CD14-positive monocyte (primary cell): ENCODE results near the gene FN1. TPM values are rescaled to one million over a fixed set of nuclear protein-coding genes. Genes with fewer than 3 reads are reported as not detected.

Experiments
- DNase-seq, 3 donors: peaks; one replicate each; pipeline ENCODE4 v3.0.0-alpha.2; 2011 to 2022
- H2AFZ ChIP-seq: 2 replicates; pipeline ENCODE4 v1.6.0; 2012; ENCODE audit warnings: mild to moderate bottlenecking, low read depth, low read length, inconsistent platforms; ENCODE audit not compliant: insufficient read depth, poor library complexity, severe bottlenecking
- H3K27ac ChIP-seq, 2 donors: 1 replicate in 1 of 2; 2 replicates in 1 of 2; pipeline ENCODE4 v1.5.1; 2012 to 2013; ENCODE audit warnings: low read length in 2 of 2, control low read depth in 1 of 2, inconsistent platforms in 1 of 2, low read depth in 1 of 2, mild to moderate bottlenecking in 1 of 2
- H3K27me3 ChIP-seq, 2 donors: one replicate each; pipeline versions ENCODE4 v1.6.0 to v1.6.1; 2011 to 2013; ENCODE audit warnings: low read length in 2 of 2; ENCODE audit not compliant: control insufficient read depth in 2 of 2, insufficient read depth in 2 of 2
- H3K36me3 ChIP-seq, 2 donors: replicated peaks in 1 of 2; 1 replicate in 1 of 2; 2 replicates in 1 of 2; pipeline versions ENCODE4 v1.5.1 to v1.6.1; 2012 to 2013; ENCODE audit warnings: low read length in 2 of 2, control low read depth in 1 of 2, inconsistent platforms in 1 of 2, mild to moderate bottlenecking in 1 of 2; ENCODE audit not compliant: insufficient read depth in 2 of 2, control insufficient read depth in 1 of 2
- H3K4me1 ChIP-seq, 2 donors: 1 replicate in 1 of 2; 2 replicates in 1 of 2; pipeline versions ENCODE4 v1.5.1 to v1.6.1; 2012 to 2013; ENCODE audit warnings: low read length in 2 of 2, control low read depth in 1 of 2, inconsistent platforms in 1 of 2, mild to moderate bottlenecking in 1 of 2, moderate library complexity in 1 of 2; ENCODE audit not compliant: insufficient read depth in 2 of 2, control insufficient read depth in 1 of 2
- H3K4me2 ChIP-seq: replicated peaks from 2 replicates; pipeline ENCODE3; 2012; ENCODE audit warnings: low read length, moderate library complexity, mild to moderate bottlenecking; ENCODE audit not compliant: poor library complexity, severe bottlenecking; ENCODE audit errors: extremely low read depth
- H3K4me3 ChIP-seq, 3 experiments: fragments of 200-600 bp in 1 of 3; sonication (generic) in 1 of 3; replicated peaks in 1 of 3; 1 replicate in 2 of 3; 2 replicates in 1 of 3; pipeline ENCODE4 v1.5.1; 2011 to 2013; ENCODE audit warnings: low read length in 3 of 3, mild to moderate bottlenecking in 3 of 3, control low read depth in 2 of 3, low read depth in 2 of 3, inconsistent platforms in 1 of 3, moderate library complexity in 1 of 3
- H3K79me2 ChIP-seq: 2 replicates; pipeline ENCODE4 v1.6.0; 2012; ENCODE audit warnings: mild to moderate bottlenecking, control low read depth, inconsistent platforms, low read length, moderate library complexity; ENCODE audit not compliant: insufficient read depth
- H3K9ac ChIP-seq: 2 replicates; pipeline ENCODE4 v1.6.0; 2017; ENCODE audit warnings: low read length, mild to moderate bottlenecking; ENCODE audit not compliant: insufficient read depth, poor library complexity, severe bottlenecking
- H3K9me3 ChIP-seq, 2 donors: replicated peaks in 1 of 2; 1 replicate in 1 of 2; 2 replicates in 1 of 2; pipeline versions ENCODE4 v1.5.1 to v1.6.1; 2012 to 2013; ENCODE audit warnings: low read length in 2 of 2, control low read depth in 1 of 2; ENCODE audit not compliant: control insufficient read depth in 1 of 2, insufficient read depth in 1 of 2
- H4K20me1 ChIP-seq: 2 replicates; pipeline ENCODE4 v1.6.0; 2012; ENCODE audit warnings: mild to moderate bottlenecking, low read length, control low read depth, moderate library complexity; ENCODE audit not compliant: insufficient read depth
- H3K27ac Mint-ChIP-seq, 7 donors: one replicate each; pipeline ENCODE4 v1.8.0; 2020; ENCODE audit warnings: mild to moderate bottlenecking in 7 of 7, mixed read lengths in 7 of 7, moderate library complexity in 6 of 7, inconsistent platforms in 2 of 7
- H3K27me3 Mint-ChIP-seq, 3 donors: one replicate each; pipeline ENCODE4 v1.8.0; 2021 to 2022; ENCODE audit warnings: low read depth in 3 of 3, mild to moderate bottlenecking in 3 of 3, mixed read lengths in 3 of 3, moderate library complexity in 3 of 3, inconsistent platforms in 1 of 3
- H3K36me3 Mint-ChIP-seq, 2 donors: one replicate each; pipeline ENCODE4 v1.8.0; 2020; ENCODE audit warnings: mixed read lengths in 2 of 2, inconsistent platforms in 1 of 2, mild to moderate bottlenecking in 1 of 2
- H3K4me1 Mint-ChIP-seq: one replicate; pipeline ENCODE4 v1.8.0; 2020; ENCODE audit warnings: mild to moderate bottlenecking, mixed read lengths
- H3K4me3 Mint-ChIP-seq, 2 donors: one replicate each; pipeline ENCODE4 v1.8.0; 2020; ENCODE audit warnings: mild to moderate bottlenecking in 2 of 2, mixed read lengths in 2 of 2, moderate library complexity in 1 of 2
- H3K9me3 Mint-ChIP-seq, 7 donors: one replicate each; pipeline ENCODE4 v1.8.0; 2020 to 2022; ENCODE audit warnings: mixed read lengths in 7 of 7, mild to moderate bottlenecking in 6 of 7, moderate library complexity in 6 of 7, inconsistent platforms in 2 of 7
- CTCF ChIP-seq: fragments of 200-600 bp; IDR thresholded peaks from one replicate; pipeline ENCODE4 v1.8.0; 2022; ENCODE audit warnings: antibody characterized with exemption, mild to moderate bottlenecking
- WGBS: methylation state at CpG from one replicate; pipeline ENCODE4 v1.1.5; 2013; ENCODE audit warnings: missing lambda C conversion rate; ENCODE audit not compliant: insufficient coverage; 5-methylcytosine and 5-hydroxymethylcytosine counted together
- intact Hi-C, 2 donors: fragments of 100-400 bp; cut with micrococcal nuclease; formaldehyde crosslinking; loops; one replicate each; pipeline versions ENCODE4 v1.15.0 to v1.15.1; 2023
- polyA plus RNA-seq, 3 donors: library from polyadenylated mRNA; depleted of rRNA in 1 of 3; unstranded in 2 of 3; stranded (reverse) in 1 of 3; fragments of 300-500 nt in 2 of 3; fragments of >200 nt in 1 of 3; fragmentation: Illumina TruSeq in 2 of 3; gene quantifications; 1 replicate in 2 of 3; 2 replicates in 1 of 3; pipeline ENCODE4 v1.2.3, GENCODE V29; 2012 to 2021

FN1 gene
- polyA plus RNA-seq, 3 donors = 0.21 to 0.72 (median 0.23) TPM

- H3K4me3 Mint-ChIP-seq = no peak overlapping the region
- Histone ChIP-seq H3K79me2 (no peaks in the 10 kb centered on the region), H2AFZ (no peak overlapping the region), H3K27me3 (no peaks in the 10 kb centered on the region), H3K4me1 (no peaks in the 10 kb centered on the region), H3K4me2 (no peak overlapping the region), H3K9me3 (no peaks in the 10 kb centered on the region), H3K27ac (no peak overlapping the region), H3K36me3 (no peaks in the 10 kb centered on the region), H4K20me1 (no peaks in the 10 kb centered on the region), H3K9ac (no peak overlapping the region), H3K4me3 (no peak overlapping the region)
- intact Hi-C loops = no loop called here
- H3K27ac Mint-ChIP-seq = no peak overlapping the region
- TF ChIP-seq CTCF = no peak
- H3K36me3 Mint-ChIP-seq = no peaks in the 10 kb centered on the region
- no peaks in the 10 kb centered on the region for H3K4me1 Mint-ChIP-seq
- no peak for DNase-seq
- 100% methylated on average over 5 of the region's 10 CpGs for WGBS
- H3K27me3 Mint-ChIP-seq = peaks cover 0 to 4% (median 4%) of the 10 kb centered on the region in 3 donors
- H3K9me3 Mint-ChIP-seq = peaks cover 0 to 3% (median 0%) of the 10 kb centered on the region in 7 donors
These were observed 28.1 kb downstream of the FN1 start for GRCh38 chr2:215407590-215408264.

GRCh38 chr2:215407061-215407460 is 28.8 kb downstream of the FN1 start:
- no peak overlapping the region for H3K4me2 ChIP-seq
- Mint-ChIP-seq H3K9me3 (no peaks in the 10 kb centered on the region), H3K4me3 (no peak overlapping the region), H3K27me3 (peaks cover 0 to 4% (median 4%) of the 10 kb centered on the region in 3 donors), H3K36me3 (no peaks in the 10 kb centered on the region), H3K27ac (no peak overlapping the region), H3K4me1 (no peaks in the 10 kb centered on the region)
- TF ChIP-seq CTCF = no peak
- no peaks in the 10 kb centered on the region for H3K36me3 ChIP-seq
- intact Hi-C loops = no loop called here
- no peak overlapping the region for H2AFZ ChIP-seq
- no peaks in the 10 kb centered on the region for H4K20me1 ChIP-seq
- no peak for DNase-seq
- H3K27me3 ChIP-seq = no peaks in the 10 kb centered on the region
- no peak overlapping the region for H3K9ac ChIP-seq
- WGBS = 100% methylated on average over 1 of the region's 3 CpGs
- H3K4me3 ChIP-seq = no peak overlapping the region
- H3K79me2 ChIP-seq = no peaks in the 10 kb centered on the region
- H3K4me1 ChIP-seq = no peaks in the 10 kb centered on the region
- H3K9me3 ChIP-seq = no peaks in the 10 kb centered on the region
- H3K27ac ChIP-seq = no peak overlapping the region
